ENCODE measurements around the gene PCP4L1.
"Not testable (repeated sequence)": the region's sequence is repeated elsewhere in the genome, so short reads cannot be mapped to it uniquely, and the experiment has no call there.

PCP4L1 gene

GRCh38 chr1:161273402-161273801 is 14.9 kb downstream of the PCP4L1 start:
- no peak for DNase-seq

DNA sequence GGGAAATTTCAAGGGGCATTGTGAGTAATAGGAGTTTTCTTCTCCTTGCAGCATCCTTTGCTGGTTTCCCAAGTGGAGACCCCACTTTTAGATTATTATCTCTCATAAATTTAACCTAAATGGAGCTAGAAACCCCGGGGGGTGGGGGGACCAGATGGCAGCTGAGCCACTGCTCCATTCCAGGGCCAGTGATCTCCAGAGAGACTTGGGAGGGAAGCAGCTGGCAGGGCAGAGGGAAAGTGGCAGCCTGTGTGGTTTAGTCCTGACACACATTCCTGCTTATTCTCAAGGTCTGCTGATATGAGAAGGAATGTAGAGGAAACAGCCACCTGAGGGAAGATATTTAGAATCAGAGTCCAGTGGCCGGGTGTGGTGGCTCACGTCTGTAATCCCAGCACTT is 16.3 kb downstream of the PCP4L1 start:
- DNase-seq = no peak

GRCh38 chr1:161282991-161283390 is 24.4 kb downstream of the PCP4L1 start:
- DNase-seq = no peak

- DNase-seq = no peak
Observed at GRCh38 chr1:161285113-161285512, 26.6 kb downstream of the PCP4L1 start.

GRCh38 chr1:161285521-161285920 is 27.0 kb downstream of the PCP4L1 start:
- DNase-seq = no peak

- DNase-seq = no peak
Observed at GRCh38 chr1:161287482-161288054, 29.0 kb downstream of the PCP4L1 start.

DNA sequence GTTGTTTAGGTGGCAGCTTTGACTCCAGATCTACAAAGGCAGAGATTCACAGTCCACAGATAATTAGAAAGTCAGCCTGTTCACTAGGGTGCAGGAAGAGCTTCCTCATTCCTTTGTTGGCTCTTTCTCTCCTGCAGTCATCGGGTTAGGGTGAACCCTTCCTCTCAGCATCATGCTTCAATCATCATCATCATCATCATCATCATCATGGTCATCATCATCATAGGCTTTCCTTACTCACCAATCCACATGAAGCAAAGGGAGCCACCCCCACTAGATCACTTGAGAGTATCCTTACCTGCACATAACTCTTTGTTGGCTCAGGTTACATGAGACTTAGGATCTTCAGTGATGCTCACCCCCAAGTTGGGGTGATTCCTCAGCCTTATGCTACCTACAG is 32.2 kb downstream of the PCP4L1 start:
- no peak for DNase-seq

DNA sequence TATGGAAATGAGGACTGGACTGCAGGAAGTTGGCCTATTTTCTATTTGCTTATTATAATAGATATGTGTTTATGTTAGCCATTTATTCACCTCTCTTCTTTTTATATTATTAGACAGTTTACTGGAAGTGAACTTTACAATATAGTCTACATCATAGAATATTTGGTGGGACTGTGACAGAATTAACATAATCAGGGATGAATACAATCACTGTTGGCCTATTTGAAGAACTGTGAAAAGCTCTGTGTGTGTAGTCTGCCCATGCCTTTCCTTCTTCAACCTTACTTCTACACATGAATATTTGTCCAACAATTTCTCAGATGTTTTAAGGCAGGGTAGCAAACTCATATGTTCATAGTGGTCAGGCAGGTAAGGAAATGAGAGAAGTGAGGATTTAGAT is 38.9 kb downstream of the PCP4L1 start:
- no peak for DNase-seq

- DNase-seq = no peak
Observed at GRCh38 chr1:161298116-161298515, 39.6 kb downstream of the PCP4L1 start.

GRCh38 chr1:161299347-161299746 is 40.8 kb downstream of the PCP4L1 start:
- no peak for DNase-seq

GRCh38 chr1:161300478-161300877 is 41.9 kb downstream of the PCP4L1 start:
- no peak for DNase-seq

DNA sequence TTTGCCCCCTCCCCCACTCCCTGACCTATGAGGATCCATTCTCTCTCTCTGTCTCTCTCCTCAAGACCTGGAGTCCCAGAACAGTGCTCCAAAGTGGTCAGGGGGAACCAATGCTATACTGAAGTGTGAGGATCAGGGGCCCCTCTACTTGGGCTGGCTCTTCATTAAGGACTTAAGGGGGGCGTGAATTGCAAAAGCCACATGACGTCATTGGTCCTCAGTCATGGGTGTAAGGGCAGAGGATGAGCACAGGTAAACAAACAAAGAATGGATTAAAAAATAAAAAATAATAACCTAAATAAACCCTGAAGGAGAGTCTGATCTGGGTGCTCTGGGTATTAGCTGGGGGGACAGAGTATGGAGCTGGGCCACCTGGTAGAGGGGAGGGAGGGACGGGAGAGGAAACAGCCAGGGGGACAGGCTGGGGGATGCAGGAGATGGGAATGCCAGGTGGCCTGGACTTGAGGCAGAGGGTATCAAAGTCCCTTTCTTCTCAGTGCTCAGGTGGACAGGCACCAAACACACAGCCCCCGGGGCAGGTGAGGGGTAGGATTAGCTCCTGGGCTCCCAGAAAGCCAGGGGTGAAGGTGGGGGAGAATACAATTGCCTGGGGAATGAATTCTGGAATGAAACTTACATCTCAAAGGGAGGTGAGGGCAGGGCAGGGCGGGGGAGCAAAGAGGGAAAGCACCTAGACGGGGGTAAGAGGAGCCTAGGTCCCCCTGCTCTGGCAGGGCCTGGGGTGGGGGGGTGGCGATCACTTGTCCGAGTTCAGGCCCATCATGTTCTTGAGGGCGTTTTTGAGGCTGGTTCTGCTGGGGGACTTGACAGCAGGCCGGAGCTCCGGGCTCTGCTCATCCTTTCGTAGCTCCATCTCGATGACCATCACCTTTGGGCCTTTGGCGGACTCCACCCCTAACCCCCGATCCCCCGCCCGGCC is 46.7 kb downstream of the PCP4L1 start:
- no peak for DNase-seq

- DNase-seq = peak; percentile 65 to 69
Observed at GRCh38 chr1:161305867-161306519, 47.4 kb downstream of the PCP4L1 start.

DNA sequence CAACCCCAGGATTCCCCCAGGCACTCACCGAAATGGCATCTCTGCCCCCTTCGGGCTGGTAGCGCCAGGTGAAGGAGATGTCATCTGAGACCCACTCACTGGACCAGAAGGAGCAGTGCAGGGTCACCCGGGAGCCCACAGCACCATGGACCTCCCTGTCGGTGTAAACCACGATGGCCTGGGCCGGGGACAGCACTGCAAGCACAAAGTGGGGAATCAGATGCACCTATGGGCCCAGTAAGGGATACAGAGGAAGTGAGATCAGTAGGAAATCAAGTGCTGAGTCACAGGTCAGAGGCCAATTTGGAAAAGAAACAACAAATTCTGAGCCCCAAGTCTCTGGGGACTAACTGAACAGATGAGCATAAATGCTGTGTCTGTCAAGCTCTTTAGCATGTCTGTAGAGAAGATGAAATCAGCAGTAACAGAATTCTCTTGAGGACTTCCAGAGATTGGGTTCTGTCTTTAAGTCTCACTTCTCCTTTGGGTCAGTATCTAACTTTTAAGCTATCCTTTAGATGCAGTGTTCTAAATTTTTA is 48.8 kb downstream of the PCP4L1 start:
- DNase-seq = no peak

GRCh38 chr1:161307892-161308638 is 49.5 kb downstream of the PCP4L1 start:
- no peak for DNase-seq

- DNase-seq = no peak
Observed at GRCh38 chr1:161309868-161310267, 51.3 kb downstream of the PCP4L1 start, which contains the start of gene MPZ. Gene MPZ, minus strand, starts transcription at chr1:161309968. Its CDS starts 63 bp downstream, at chr1:161309905.

DNA sequence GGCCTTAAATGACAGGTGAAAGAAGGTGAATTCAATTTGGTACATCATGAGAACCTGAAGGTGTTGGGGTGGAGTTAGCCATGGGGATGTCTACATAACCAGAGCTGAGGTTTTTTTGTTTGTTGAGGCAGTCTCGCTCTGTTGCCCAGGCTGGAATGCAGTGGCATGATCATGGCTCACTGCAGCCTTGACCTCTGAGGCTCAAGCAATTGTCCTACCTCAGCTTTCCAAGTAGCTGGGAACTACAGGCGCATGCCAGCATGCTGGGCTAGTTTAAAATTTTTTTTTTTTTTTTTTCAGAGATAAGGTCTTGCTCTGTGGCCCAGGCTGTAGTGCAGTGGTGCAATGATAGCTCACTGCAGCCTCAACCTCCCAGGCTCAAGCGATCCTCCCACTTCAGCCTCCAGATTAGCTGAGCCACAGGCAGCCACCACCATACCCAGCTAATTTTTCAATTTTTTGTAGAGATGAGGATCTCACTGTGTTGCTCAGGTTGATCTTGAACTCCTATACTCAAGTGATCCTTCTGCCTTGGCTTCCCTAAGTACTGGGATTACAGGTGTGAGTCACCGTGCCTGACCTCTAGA is 53.1 kb downstream of the PCP4L1 start:
- DNase-seq = no peak

DNA sequence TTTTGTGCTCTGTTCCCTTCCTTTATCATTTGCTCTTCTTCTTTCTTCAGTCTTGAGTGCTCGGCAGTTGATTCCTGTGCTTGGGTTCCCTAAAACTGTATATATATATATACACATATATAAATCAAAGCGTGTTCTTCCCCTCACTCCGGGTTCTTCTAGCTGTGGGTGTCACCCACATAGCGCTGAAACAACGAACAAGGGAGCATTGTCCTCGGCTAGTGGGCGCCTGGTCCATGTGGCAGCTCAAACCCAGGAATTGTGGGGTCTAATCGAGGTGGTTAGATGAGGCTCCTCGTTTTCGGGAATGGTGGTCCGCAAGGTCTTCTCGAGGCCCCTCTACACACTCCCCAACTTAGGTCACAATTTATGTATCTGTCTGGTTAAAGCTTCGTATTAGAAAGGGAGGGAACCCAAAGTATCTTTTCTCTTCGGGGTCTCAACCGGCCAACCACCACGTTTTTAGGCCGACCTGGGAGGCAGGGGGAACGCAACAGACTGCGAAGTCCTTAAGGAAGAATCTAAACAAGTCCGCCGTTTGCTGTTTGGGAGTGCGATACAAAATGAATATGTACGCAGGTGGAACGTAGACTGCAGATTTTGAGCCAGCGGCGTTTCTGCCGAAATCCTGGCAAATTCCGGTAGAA is 55.1 kb downstream of the PCP4L1 start:
- DNase-seq = no peak

GRCh38 chr1:161314201-161314981 is 55.8 kb downstream of the PCP4L1 start, which contains the start of gene SDHC:
Gene SDHC, plus strand, starts transcription at chr1:161314381. Its CDS starts 25 bp downstream, at chr1:161314406.
- peak; percentile 80 to 83 for DNase-seq

DNA sequence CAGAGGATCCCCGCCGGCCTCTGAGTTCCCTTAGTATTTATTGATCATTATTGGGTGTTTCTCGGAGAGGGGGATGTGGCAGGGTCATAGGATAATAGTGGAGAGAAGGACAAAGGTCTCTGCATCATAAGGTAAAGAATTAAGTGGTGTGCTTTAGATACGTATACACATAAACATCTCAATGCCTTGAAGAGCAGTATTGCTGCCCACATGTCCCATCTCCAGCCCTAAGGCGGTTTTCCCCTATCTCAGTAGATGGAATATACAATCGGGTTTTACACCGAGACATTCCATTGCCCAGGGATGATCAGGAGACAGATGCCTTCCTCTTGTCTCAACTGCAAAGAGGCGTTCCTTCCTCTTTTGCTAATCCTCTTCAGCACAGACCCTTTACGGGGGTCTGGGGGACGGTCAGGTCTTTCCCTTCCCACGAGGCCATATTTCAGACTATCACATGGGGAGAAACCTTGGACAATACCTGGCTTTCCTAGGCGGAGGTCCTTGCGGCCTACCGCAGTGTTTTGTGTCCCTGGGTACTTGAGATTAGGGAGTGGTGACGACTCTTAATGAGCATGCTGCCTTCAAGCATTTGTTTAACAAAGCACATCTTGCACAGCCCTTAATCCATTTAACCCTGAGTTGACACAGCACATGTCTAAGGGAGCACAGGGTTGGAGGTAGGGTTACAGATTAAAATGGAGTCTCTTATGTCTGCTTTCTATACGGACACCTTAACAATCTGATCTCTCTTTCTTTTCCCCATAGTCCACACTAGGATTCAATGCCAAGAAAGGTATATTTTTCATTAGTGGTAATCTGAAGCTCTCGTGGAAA is 57.5 kb downstream of the PCP4L1 start:
- not testable (repeated sequence) for DNase-seq
